ENCODE measurements around the gene BPGM.
"Not testable (repeated sequence)": the region's sequence is repeated elsewhere in the genome, so short reads cannot be mapped to it uniquely, and the experiment has no call there.

BPGM gene

DNA sequence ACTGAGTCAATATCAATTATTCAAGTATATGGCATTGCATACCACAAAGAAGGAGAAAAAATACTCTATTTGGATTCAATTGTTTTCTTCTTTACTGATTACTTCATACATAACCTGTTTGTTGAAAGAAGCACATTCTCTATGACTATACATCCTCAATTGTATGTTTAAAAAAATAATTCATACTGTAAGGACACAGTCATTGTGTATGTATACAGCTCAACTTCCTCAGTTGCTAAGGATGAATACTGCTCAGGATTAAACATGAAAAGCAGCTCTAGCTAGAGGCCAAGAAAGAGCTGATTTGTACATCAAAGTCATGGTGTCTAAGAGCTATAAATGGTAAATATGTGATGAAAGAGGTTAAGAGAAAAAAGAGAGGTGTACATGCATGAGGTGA, 15.8 kb upstream of the BPGM start:
- DNase-seq (ENCODE audit: extremely low read depth in 1 of 2, low read depth in 1 of 2): no peak

DNA sequence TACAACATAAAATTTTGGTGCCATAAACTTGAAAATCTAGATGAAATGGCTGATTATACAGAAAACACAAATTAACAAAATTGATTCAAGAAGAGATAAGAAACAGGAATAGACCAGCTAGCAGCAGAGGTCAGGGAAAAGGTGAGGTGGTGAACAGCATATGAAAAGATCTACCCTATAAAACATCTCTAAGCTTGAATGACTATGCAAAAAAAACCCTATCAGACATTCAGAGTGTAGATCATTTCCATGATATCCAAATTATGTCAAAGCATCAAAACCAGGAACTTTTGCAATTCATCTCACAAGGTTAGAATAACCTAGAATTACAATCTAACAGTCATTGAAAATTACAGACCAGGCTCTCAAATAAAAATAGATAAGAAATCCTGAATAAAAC, 14.6 kb upstream of the BPGM start:
- DNase-seq (ENCODE audit: extremely low read depth in 1 of 2, low read depth in 1 of 2): no peak

DNA sequence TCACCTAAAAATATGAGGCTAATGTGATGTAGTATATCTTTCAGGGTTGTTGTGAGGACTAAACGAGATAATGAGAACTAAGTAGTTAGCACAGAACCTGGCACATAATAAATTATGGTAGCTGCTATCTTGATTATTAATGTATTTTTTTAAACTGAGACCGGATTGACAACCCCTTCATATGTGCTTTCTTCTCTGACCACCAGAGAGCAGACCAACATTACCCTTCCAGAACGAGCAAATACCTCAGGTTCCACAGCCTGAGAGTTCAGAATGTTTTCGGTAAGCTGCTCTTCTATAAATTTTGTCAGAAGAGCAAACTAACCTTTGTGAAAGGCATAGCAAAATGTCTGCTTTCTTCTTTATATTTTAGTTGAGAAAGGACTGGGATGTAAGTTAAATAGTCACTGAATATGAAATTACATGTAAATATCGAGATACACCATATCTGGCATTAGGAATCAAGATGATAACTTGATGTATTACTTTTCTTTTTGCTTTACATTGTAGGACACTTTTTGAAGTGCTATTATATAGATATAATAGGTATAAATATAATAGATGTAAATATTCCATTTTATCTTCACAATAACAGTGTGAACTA, 13.6 kb upstream of the BPGM start:
- no peak for DNase-seq (ENCODE audit: extremely low read depth in 1 of 2, low read depth in 1 of 2)

DNA sequence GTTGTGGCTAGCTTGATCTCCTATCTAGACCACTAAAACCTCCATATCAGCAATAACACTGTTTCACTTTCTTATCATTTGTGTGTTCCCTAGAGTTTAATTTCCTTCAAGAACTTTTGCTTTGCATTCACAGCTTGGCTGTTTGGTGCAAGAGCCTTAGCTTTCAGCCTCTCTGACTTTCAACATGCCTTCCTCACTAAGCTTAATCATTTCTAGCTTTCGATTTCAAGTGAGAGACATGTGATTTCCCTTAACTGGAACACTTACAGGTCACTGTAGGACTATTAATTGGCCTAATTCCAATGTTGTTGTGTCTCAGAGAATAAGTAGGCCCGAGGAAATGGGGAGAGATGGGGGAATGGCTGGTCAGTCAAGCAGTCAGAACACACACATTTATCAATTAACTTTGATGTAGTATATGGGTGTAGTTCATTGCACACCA, 10.6 kb upstream of the BPGM start:
- no peak for DNase-seq (ENCODE audit: extremely low read depth in 1 of 2, low read depth in 1 of 2)

DNA sequence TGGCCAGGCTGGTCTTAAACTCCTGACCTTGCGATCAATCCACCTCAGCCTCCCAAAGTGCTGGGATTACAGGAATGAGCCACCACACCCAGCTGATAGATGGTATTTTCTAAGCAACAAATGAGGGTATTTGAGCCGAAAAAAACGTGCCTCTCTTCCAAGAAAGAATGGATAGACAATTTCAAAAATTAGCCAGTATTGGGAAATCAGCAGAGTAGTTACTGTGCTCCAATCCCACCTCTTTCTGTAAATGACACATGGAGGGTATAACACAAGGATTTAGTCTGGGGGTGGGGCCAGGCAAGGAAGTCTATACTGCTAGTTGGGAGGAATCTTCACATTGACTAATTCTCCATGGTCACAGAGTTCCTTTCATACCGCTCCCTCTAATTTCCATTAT, 9.2 kb upstream of the BPGM start:
- DNase-seq (ENCODE audit: extremely low read depth in 1 of 2, low read depth in 1 of 2): no peak

DNA sequence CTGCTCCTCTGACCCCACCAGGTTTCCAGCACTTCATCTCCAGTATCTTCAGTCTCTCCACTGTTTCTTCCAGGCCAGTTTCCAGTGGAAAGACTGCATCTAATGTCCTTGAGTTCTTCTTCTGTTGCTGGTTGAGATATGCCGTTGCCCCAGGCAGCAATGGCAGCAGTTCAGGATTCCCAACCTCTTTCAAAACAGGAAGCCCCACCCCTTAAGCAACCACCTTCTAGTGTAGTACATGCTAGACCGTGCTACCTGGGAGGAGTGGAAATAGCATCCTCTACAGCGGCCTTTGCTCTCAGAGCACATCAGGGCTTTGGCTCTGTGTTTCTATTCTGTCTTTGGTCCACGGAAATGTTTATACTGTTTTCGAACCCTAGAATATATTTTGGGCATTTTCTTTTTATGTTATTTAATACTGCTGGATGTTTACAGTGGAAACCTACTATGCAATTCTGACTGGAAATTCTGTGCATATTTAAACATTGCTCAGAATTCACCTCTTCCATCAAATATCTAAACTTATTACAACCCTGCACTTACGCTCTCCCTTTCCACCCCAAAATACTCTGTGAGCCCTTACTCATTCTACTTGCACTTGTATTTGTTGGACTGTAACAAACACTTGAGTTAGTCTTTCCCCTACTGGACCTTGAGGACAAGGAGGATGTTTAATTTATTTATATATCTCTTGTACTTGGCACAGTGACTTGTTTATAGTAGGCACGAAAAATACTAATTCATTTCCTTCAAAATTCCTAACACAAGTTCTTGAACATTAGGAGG, 8.5 kb upstream of the BPGM start:
- no peak for DNase-seq (ENCODE audit: extremely low read depth in 1 of 2, low read depth in 1 of 2)

DNA sequence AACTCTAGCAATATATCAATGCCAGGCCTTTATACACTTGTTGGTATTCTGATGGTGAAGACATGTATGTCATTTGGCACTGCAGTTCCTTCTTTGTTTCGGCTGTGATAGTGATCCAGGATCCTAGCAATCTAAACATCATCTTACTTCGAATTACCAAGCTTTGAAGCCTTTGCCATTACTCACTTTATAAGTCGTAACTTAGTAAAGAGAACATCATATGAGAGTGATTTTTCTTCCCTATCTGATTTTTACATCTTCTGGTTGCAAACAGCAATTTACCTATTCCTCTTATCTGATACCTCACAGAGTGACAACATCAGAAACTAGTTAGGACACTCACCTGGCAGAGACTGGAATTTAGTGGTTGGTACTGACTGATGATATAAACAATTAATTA, 7.6 kb upstream of the BPGM start:
- DNase-seq (ENCODE audit: extremely low read depth in 1 of 2, low read depth in 1 of 2): no peak

DNA sequence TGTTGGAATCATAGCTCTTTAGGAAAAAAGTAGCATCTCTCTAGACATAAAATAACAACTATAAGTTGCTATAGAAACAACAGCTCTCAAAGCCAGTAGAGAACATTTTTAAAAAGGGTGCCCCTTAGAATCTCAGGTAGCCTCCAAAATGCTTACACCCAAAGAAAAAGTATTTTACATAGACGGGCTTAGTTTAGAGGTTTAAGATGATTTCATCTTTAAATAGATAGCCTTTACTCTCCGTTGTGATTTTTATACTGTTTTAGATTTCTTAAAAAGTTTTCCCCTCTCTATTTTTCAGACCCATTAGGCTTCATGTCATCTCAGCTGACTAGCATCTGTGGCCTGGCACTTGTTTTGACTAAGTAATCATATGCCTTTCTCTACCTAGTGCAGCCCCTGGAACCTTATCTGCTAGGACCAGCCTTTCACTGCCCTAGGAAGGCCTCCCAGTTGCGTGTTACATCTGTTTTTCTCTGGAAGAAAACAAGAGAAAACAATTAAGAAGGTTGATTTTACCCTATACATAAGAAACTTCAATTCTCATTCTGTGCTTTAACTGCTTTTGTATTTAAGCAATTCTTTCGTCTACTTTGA, 6.9 kb upstream of the BPGM start:
- DNase-seq (ENCODE audit: extremely low read depth in 1 of 2, low read depth in 1 of 2): no peak

DNA sequence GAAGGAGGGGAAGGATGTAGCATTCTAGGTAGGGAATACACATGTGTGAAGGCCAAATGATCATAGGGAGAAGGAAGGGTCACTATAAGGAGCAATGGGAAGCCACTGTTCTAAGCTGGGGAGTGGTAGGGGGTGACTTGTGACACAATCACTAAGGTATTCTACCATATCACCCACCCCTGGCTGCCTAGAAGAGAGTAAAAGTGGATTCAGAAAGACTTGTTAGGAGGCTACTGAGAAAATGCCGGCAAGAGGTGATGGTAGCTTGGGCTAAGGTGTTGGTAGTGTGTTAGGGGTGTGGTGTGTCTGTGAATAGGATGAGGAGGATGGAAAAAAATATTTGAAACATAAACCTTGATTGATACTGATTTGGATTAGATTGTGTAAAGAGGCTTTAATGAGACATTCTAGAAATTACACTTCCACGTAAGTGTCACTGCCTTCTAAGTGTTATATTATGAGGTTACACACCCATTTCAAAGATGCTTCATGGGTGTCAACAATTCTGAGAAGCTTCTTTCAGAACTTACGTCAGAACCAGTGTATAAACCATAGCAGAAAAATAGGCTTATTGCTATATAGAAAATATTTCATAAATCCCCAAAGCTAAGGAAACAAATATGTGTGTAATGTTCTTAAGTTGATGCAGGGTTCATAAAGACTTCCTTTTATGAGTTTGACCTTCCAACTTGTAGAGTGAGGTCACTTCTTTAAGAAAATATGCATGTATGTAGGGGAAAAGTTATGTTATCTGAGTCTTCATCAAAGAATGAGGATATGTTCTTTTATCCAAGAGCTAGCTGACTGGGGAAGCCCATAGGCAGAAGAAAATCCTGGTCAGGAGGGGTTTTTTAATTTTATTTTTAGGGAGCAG, 5.6 kb upstream of the BPGM start:
- no peak for DNase-seq (ENCODE audit: extremely low read depth in 1 of 2, low read depth in 1 of 2)

DNA sequence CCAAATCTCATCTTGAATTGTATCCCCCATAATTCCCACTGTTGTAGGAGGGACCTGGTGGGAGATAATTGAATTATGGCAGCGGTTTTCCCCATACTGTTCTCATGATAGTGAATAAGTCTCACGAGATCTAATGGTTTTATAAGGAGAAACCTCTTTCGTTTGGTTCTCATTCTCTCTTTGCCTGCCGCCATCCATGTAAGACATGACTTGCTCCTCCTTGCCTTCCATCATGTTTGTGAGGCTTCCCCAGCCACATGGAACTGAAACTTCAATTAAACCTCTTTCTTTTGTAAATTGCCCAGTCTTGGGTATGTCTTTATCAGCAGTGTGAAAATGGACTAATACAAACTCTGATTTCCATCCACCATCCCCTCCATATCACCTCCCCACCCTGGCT, 4.7 kb upstream of the BPGM start:
- DNase-seq (ENCODE audit: extremely low read depth in 1 of 2, low read depth in 1 of 2): not testable (repeated sequence)

DNA sequence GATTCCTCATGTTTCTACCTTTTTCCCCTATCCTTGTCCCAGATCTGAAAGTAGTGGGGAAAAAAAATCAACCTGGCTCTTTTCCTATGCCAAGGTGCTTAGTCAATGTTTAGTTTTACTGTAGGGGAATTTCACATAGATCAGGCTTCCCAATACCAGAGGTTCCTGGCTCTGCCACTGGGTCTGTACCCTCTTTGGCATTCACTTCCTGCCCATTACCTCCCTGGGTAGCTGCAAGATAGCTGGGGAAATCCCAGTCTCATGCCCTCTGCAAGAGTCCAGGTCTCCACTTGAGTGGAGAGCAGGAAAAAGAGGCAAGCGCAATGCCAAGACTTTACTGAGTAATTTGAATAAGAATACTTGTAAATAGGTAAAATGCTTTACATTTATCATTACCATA, 3.5 kb upstream of the BPGM start:
- no peak for DNase-seq (ENCODE audit: extremely low read depth in 1 of 2, low read depth in 1 of 2)

DNA sequence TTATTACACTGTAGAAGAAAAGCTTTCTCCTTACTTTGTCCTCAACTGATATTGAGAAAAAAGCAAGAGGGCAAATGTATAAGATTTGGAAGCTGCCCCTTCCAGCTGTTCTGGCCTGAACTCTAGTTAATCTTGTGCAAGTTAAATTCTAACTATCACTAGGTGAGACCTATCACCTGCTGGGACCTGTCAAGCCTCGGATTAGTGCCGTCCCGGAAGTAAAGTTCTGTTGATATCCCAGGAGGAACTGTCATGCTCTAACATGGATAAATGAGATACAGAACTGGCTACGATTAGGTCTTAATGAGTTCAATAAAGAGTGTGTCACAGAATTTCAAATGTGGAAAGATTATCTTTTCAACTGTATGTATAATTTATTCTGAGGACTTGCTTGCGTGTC, 1.2 kb upstream of the BPGM start:
- no peak for DNase-seq (ENCODE audit: extremely low read depth in 1 of 2, low read depth in 1 of 2)

DNA sequence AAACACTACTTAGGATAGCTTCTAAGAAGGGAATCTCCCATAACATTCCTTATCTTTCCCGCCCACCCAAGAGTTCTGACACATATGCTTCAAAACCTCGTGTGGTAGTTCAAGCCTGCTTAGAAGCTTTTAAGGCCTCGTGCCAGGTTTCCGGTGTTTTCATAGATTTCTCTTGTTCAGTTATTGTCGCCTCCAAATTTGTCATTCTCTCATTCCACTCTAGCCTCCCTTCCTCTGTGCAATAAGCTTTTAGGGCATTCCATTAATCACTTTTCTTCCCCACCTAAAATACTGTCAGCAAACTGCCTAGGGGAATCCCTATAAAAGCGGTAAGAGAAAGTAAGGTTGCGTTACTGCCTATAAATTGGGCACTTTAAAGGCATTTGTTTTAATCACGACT, 718 bp upstream of the BPGM start:
- DNase-seq (ENCODE audit: extremely low read depth in 1 of 2, low read depth in 1 of 2): no peak

DNA sequence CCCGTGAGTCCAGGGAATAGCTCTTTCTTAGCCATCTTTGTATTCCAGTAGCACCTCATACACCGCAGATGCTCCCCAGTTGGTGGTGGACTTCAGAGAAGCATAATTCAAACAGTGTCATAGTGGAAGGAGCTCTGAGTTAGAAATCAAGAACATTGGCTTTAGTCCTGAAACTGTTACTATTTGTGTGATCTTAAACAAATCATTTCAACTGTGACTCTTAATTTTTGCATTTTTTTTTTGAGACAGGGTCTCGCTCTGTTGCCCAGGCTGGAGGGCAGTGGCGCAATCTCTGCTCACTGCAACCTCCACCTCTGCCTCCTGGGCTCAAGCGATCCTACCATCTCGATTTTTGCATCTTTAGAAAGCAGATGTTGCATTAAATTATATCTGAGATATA, 1.8 kb downstream of the BPGM start:
- no peak for DNase-seq (ENCODE audit: extremely low read depth in 1 of 2, low read depth in 1 of 2)

DNA sequence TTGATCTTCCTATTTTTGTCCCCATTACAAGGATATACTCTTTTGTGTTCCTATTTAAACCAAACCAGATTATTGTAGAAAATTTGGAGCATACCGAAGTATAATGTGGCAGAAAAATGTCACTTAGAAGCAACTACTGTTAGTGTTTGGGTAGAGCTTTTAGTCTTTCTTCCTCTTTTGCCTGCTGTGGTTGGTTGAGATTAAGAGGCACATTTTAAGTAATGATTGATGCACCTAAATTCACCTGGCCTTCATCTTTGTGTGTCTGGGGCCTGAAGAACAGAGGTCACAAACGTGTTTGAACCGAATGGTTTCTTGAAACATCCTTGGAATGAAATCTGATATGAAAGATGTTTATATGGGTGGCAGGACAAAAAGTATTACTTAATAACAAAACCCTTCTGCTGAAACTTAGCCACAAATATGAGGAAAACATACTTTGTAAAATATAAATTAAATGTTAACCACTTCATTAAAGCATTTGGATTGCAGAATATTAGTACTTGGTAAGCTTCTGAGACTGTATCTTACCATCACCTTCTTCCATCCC, 2.6 kb downstream of the BPGM start:
- no peak for DNase-seq (ENCODE audit: extremely low read depth in 1 of 2, low read depth in 1 of 2)

DNA sequence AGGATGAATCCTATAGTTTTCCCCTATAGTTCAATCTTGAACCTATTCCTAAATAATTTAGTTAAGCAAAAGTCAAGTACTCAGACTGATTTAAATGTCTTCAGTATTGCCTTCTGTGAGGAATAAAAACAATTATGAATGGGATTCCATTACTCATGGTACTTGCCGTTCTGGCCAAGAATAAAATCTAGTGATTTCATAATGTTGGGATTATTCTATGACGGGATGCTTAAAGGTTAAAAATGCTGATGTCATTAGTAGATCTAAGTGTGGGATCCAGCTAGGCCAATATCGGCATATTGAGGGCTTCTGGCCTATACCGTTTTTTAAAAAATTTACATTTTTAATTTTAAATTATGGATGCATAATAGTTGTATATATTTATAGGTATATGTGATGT, 5.3 kb downstream of the BPGM start:
- no peak for DNase-seq (ENCODE audit: extremely low read depth in 1 of 2, low read depth in 1 of 2)

DNA sequence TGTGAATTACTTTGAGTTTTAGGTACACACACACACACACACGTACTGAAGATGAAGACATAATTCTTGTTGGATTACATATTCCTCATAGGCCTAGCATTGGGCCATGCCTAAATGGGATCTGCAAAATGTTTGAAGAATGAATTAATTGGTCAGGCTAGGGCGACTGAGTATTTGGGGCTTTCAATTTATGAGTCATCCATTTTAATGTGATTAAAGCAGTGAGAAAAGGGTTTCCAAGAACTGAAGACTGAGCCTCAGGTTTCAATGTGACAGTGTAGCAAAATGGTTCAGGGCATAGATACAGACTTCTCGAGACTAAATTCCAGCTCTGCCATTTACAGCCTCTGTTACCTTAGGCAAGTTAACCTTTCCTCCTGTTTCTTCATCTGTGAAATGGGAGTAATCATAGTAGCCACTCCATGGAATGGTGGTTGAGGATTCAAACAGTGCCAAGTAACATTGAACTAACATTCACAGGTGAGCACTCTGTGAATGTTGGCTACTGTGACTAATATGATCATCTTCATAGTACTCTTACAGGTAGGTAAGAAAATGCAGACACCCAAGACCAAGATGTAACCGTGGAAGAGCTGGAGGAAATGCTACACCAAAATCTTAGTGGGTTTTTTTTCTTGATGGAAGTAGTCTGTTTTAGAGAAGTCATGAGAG, 7.6 kb downstream of the BPGM start:
- DNase-seq (ENCODE audit: extremely low read depth in 1 of 2, low read depth in 1 of 2): no peak

DNA sequence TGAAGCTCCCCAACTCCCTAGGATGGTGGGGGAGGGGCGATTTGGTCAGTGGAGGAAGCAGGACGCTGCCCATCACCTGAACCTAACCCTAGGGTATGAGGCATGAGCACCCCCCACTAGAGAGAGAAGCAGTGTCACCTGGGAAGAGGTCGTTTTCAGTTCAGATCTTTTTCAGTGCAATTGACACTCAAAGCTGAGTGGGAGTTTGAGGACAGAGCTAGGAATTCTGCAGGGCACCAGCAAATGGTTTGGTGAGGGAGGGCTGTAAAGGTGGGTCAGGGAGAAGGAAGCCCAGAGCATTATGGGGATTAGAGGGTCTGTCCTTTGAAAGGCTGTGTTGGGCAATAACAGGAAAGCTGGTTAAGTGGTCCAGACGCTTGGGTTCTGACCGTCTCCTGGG, 10.9 kb downstream of the BPGM start:
- DNase-seq (ENCODE audit: extremely low read depth in 1 of 2, low read depth in 1 of 2): no peak

DNA sequence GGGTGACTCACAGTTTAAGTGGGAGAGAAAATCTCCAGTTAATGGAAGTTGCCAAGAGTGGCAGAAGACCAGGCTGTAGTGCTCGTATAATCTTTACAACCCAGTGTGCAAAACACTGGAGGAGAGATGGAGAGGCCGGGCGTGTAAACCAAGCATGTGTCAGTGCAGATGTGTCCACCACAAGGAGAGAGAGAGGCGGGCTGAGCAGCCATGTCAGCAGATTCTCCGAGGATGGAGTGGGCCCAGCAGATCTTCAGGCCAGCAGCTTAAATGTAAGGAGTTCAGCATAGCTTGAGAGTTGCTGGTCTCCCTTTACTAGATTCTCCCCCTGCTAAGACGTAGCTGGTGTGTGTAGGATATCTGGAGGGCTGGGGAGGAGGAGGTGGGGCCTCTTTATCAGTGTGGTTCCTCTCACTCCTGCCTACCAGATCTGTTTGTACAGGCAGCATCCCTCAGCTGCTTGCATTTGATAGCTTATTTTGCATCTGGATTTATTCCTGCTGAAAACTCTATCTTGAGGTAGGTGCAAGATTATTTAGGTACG, 13.7 kb downstream of the BPGM start:
- no peak for DNase-seq (ENCODE audit: extremely low read depth in 1 of 2, low read depth in 1 of 2)

DNA sequence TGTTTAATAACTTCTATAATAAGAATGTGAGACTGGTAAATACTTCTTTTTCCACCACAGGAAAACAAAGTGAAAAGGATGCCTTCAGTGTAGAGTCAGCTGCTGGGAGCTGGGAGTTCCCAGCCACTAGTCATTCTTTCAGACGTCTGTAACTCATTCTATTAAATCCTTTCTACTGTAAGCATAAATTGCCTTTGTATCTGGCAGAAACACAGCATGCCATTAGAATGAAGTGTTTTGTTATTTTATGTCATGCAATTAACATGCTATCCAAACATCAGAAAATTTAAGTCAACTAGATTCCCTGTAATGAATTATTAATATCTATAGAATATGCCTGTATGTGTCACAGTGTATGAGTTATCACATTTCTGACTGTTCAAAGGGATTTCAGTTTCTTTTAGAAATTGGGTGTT, 14.3 kb downstream of the BPGM start:
- DNase-seq (ENCODE audit: extremely low read depth in 1 of 2, low read depth in 1 of 2): no peak

Data from stimulated activated CD8-positive, alpha-beta memory T cell treated with anti-CD3 and anti-CD28 coated beads, Interleukin-7, amount 100 ng/mL, for 48 hours (primary cell).